ENCODE results near the gene CENPP.

GRCh38 chr9:92408747-92409478 is 83.2 kb downstream of the CENPP start:
- TF ChIP-seq HDGF (IDR thresholded peaks at IDR 0.05; ENCODE audit: borderline replicate concordance) (no peak), BHLHE40 (IDR thresholded peaks at IDR 0.05; ENCODE audit: borderline replicate concordance) (no peak), CTBP1 (IDR thresholded peaks at IDR 0.05; ENCODE audit: borderline replicate concordance) (no peak), SP1 (IDR thresholded peaks at IDR 0.05) (no peak), SUZ12 (IDR thresholded peaks at IDR 0.05) (no peak), PKNOX1 (IDR thresholded peaks at IDR 0.05) (no peak), FOXM1 (IDR thresholded peaks at IDR 0.05; ENCODE audit: borderline replicate concordance) (no peak), TARDBP (IDR thresholded peaks at IDR 0.05) (no peak)
